GM10266 (cell line): ENCODE data around the gene PRKCG.

Source experiments
- DNase-seq: peaks from one replicate; pipeline ENCODE4 v3.0.0; 2012; ENCODE audit errors: extremely low spot score
- CTCF ChIP-seq: IDR thresholded peaks from 2 replicates; pipeline ENCODE4 v1.5.1; 2012; ENCODE audit warnings: mild to moderate bottlenecking, low read depth; ENCODE audit not compliant: control insufficient read depth, insufficient read depth; ENCODE audit errors: missing control alignments

The PRKCG gene

GRCh38 chr19:53904909-53905308 lies 22.9 kb downstream of the PRKCG start:
- DNase-seq = no peak
- TF ChIP-seq CTCF = no peak

- no peak for TF ChIP-seq CTCF
- DNase-seq = no peak
Observed at GRCh38 chr19:53905787-53906186, 23.8 kb downstream of the PRKCG start.

- peak; percentile 76 for TF ChIP-seq CTCF
- peak; percentile 87 for DNase-seq
Observed at GRCh38 chr19:53906211-53907192, 24.5 kb downstream of the PRKCG start.

- DNase-seq = no peak
- TF ChIP-seq CTCF = no peak
Observed at GRCh38 chr19:53907193-53907581, 25.2 kb downstream of the PRKCG start.

- DNase-seq = no peak
- TF ChIP-seq CTCF = no peak
Observed at GRCh38 chr19:53907690-53908089, 25.7 kb downstream of the PRKCG start.

GRCh38 chr19:53908106-53908934 lies 26.3 kb downstream of the PRKCG start:
- DNase-seq = peak; percentile 72
- no peak for TF ChIP-seq CTCF
